Measurements from ENCODE around the gene TRAF3IP1.

DNA sequence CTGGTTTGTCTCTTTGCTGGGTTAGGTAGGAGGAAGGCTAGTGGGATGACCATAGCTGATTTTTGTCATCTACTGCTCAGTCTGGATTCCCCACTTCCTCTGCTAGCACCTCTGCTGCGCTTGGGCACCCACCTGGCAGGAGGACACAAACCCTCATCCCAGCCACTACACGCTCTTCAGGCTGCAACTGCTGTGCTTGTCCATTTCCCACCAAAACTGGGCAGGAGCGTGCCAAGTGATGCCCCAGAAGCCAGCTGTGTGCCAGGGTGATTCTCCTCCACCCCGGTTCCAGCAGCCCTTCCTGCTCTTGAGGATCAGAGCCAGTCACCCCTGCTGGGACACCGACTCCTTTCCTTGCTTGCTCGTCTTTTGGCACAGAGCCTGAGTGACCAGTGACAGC lies 16.2 kb upstream of the TRAF3IP1 start:
- TF ChIP-seq, protein P1, sequence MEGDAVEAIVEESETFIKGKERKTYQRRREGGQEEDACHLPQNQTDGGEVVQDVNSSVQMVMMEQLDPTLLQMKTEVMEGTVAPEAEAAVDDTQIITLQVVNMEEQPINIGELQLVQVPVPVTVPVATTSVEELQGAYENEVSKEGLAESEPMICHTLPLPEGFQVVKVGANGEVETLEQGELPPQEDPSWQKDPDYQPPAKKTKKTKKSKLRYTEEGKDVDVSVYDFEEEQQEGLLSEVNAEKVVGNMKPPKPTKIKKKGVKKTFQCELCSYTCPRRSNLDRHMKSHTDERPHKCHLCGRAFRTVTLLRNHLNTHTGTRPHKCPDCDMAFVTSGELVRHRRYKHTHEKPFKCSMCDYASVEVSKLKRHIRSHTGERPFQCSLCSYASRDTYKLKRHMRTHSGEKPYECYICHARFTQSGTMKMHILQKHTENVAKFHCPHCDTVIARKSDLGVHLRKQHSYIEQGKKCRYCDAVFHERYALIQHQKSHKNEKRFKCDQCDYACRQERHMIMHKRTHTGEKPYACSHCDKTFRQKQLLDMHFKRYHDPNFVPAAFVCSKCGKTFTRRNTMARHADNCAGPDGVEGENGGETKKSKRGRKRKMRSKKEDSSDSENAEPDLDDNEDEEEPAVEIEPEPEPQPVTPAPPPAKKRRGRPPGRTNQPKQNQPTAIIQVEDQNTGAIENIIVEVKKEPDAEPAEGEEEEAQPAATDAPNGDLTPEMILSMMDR (IDR thresholded peaks at IDR 0.05) = no peak
- TF ChIP-seq POLR2A (IDR thresholded peaks at IDR 0.05) = no peak

Data from testis (tissue), 2 donors.